Activated T-helper 17 cell treated with anti-CD3 and anti-CD28 coated beads, Interleukin-2, amount 50 U/mL, for 72 hours (primary cell): ENCODE measurements around the gene KSR2. TPM values are rescaled to one million over a fixed set of nuclear protein-coding genes. Genes with fewer than 3 reads are reported as not detected.

Experiments used
- ATAC-seq: fragments of 150-1000 bp; cut with Tn5 transposase; replicated peaks from 2 replicates; pipeline ENCODE4 v1.10.0; 2021; ENCODE audit warnings: mild to moderate bottlenecking, moderate library complexity
- H3K27ac Mint-ChIP-seq: one replicate; pipeline ENCODE4 v1.8.0; 2022; ENCODE audit warnings: mixed read lengths
- H3K27me3 Mint-ChIP-seq: one replicate; pipeline ENCODE4 v1.8.0; 2022; ENCODE audit warnings: mixed read lengths
- H3K36me3 Mint-ChIP-seq: one replicate; pipeline ENCODE4 v1.8.0; 2022; ENCODE audit warnings: low read depth, mild to moderate bottlenecking, mixed read lengths
- H3K4me1 Mint-ChIP-seq: one replicate; pipeline ENCODE4 v1.8.0; 2022; ENCODE audit warnings: mixed read lengths
- H3K4me3 Mint-ChIP-seq: one replicate; pipeline ENCODE4 v1.8.0; 2022; ENCODE audit warnings: mild to moderate bottlenecking, mixed read lengths
- H3K9me3 Mint-ChIP-seq: one replicate; pipeline ENCODE4 v1.8.0; 2022; ENCODE audit warnings: mixed read lengths
- total RNA-seq, 2 donors: library from RNA; stranded (reverse); gene quantifications; one replicate each; pipeline ENCODE4 v1.2.3, GENCODE V29; 2022

The KSR2 gene
- total RNA-seq, 2 donors from 2014 or later: 0.06 to 0.93 TPM

DNA sequence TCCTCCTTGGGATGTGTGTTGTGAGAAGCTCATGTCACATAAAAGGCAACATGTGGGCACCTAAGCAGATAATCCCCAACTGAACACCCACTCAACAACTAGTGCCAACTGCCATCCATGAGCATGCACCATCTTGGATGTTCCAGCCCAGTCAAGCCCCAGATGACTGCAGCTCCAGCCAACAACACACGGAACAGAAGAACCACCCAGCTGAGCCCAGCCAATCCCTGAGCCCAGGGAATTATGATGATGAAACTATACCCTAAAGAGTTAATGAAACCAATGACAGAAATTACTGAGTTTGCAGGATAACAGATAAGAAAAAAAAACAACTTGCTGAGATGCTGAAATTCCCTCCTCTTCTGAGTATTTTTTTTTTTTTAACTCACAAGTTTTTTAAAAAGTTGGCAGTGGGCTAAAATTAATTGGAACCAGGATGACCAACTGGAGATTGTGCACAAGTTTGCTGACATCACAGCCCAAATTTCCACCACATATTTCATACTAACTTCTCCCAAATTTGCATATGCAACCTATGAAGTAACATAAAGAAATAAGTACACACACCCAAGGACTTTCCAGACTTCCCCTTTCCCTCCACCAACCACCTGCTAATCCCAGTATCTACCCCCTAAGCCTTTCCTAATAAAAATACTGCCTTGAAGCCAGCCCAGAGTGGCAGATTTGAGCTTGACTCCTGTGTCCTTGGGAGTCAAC lies 124.5 kb downstream of the KSR2 start:
- Mint-ChIP-seq H3K4me3 (no peak overlapping the region), H3K27me3 (peaks cover 24% of the 10 kb centered on the region), H3K27ac (no peak overlapping the region), H3K4me1 (no peaks in the 10 kb centered on the region), H3K36me3 (no peaks in the 10 kb centered on the region), H3K9me3 (no peaks in the 10 kb centered on the region)
- no peak for ATAC-seq

DNA sequence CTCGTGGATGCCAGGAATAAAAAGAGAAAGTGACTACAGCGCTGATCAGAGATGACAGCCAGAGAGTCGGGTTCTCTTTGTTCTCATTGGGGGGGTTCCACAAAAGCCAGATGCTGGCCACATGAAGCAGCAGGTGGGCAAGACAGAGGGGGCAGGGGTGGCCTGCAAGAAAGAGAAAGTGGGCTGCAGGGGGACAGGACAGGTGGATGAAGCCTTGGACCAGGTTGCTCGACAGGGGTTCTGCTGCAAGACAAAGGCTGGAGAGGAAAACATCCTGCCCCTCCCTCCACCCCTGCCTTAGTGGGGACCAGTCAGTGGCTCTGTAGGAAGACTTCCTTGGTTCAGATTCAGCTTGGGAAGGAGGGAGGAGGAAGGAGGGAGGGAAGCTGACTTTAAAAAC lies 126.2 kb downstream of the KSR2 start:
- no peaks in the 10 kb centered on the region for H3K36me3 Mint-ChIP-seq
- no peaks in the 10 kb centered on the region for H3K4me1 Mint-ChIP-seq
- no peaks in the 10 kb centered on the region for H3K9me3 Mint-ChIP-seq
- H3K4me3 Mint-ChIP-seq: no peak overlapping the region
- no peak for ATAC-seq
- no peak overlapping the region for H3K27ac Mint-ChIP-seq
- H3K27me3 Mint-ChIP-seq: peaks cover 21% of the 10 kb centered on the region

DNA sequence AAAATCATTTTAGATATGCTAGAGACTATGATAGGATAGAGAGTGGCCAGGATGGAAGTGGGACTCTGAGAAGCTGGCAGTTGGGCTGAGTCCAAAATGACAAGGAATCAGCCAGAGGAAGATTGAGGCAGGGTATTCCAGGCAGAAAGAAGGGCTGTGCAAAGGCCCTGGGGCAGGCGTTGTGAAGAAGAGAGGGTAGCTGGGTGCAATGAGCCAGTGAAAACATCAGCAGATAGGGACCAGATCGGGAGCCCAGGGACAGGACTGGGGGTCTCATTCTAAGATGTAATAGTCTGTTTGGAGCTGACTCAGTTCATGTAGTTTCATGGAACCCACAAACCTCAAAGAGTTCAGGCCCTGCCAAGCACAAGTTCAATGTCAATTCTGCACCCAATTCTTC lies 126.6 kb downstream of the KSR2 start:
- Mint-ChIP-seq H3K36me3 (no peaks in the 10 kb centered on the region), H3K4me1 (no peaks in the 10 kb centered on the region), H3K9me3 (no peaks in the 10 kb centered on the region), H3K4me3 (no peak overlapping the region), H3K27me3 (peaks cover 21% of the 10 kb centered on the region), H3K27ac (no peak overlapping the region)
- ATAC-seq: no peak

DNA sequence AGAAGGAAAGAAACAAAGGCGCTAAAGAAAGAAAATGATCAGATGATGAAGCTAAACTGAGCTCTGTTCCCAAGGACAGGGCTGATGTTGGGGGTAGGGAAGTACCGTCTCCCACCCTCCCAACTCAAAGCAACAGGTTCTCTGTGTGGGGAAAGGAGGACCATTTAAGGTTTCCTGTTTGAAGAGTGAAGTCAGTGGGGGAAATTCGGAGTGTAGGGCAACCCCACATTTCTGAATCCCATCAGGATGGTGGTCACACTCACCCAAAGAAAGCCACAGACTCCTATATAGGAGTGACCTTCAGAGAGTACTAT lies 131.1 kb downstream of the KSR2 start:
- no peaks in the 10 kb centered on the region for H3K9me3 Mint-ChIP-seq
- H3K27me3 Mint-ChIP-seq: peaks cover 11% of the 10 kb centered on the region

DNA sequence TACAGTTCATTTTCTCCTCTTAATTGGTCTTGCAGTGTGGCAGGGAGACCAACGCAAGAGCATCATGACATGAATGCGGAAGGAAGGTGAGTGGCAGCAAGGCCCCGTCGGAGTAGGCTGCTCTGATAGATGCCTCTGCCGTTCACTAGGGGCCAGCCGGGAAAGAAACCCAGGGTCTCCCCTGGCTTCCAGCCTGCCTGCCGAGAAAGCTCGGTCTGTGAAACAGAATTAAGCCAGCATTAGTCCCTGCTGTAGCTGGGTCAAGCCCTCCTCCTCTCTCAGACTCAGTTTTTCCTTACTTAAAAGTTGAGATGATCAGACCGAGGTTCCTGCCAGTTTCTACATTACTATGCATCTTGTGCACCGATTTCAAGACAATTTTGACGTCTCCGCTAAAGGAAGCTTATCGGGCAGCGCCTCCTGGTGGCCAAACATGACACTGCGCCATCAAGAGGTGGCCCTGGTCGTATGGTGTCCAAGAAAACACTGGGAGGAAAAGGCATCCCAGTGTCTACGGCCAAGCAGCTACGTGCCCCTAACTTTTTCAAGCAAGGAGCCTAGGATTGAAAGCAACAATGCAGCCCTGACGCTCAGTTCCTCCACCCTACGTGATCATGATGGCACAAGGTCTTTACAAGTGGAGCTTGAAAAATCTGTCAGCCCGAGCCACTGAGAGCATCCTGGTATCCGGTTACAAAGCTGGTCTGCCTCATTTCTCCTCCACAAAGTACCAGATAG lies 131.6 kb downstream of the KSR2 start:
- Mint-ChIP-seq H3K4me3 (no peak overlapping the region), H3K36me3 (no peaks in the 10 kb centered on the region), H3K27ac (no peak overlapping the region), H3K9me3 (no peaks in the 10 kb centered on the region), H3K4me1 (no peaks in the 10 kb centered on the region), H3K27me3 (peaks cover 11% of the 10 kb centered on the region)
- peak; percentile 70 for ATAC-seq

More for the DNA sequence above, 131.1 kb downstream of the KSR2 start:
- Mint-ChIP-seq H3K27ac (no peak overlapping the region), H3K36me3 (no peaks in the 10 kb centered on the region), H3K4me3 (no peak overlapping the region), H3K4me1 (no peaks in the 10 kb centered on the region)
- ATAC-seq: no peak

DNA sequence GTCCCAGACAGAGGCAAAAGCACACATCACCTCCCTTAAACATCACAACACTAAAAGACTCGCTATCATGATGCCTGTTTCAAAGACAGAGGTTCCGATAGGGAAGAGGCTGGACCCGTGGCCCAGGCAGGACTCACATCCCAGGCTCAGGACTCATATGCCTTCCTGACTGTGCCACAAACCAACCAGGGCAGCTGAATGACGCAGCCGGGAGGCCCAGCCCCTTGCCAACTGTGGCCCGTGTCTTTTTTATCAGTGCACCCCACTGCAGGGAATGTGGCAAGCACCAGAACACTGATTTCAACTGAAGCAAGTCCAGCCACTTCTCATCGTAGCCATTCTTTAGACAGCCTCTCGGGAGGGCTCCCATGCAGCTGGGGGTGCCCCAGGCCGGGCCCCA lies 132.3 kb downstream of the KSR2 start:
- Mint-ChIP-seq H3K36me3 (no peaks in the 10 kb centered on the region), H3K27ac (no peak overlapping the region), H3K4me1 (no peaks in the 10 kb centered on the region), H3K27me3 (peaks cover 11% of the 10 kb centered on the region), H3K9me3 (no peaks in the 10 kb centered on the region), H3K4me3 (no peak overlapping the region)
- ATAC-seq: no peak

DNA sequence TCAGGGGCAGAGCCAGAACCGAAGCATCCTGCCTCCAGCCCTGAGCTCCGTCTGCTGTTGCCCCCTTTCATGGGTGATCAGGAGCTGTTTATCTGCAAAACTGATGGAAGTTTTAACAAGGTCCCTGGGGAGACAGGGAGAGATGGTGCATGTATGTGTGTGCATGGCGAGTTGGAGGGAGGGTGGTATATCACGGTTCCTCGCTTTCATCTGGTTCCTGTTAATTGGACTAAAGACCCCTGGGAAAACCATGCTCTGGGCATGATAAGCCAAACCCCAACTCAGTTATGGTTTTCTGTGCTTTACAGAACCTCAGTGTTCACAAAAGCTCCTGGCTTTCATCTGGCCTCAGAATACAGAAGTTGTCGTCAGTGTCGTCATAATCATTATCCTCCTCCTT lies 133.6 kb downstream of the KSR2 start:
- Mint-ChIP-seq H3K27me3 (peaks cover 11% of the 10 kb centered on the region), H3K27ac (no peak overlapping the region), H3K4me3 (no peak overlapping the region), H3K9me3 (no peaks in the 10 kb centered on the region), H3K36me3 (no peaks in the 10 kb centered on the region), H3K4me1 (no peaks in the 10 kb centered on the region)
- ATAC-seq: no peak

DNA sequence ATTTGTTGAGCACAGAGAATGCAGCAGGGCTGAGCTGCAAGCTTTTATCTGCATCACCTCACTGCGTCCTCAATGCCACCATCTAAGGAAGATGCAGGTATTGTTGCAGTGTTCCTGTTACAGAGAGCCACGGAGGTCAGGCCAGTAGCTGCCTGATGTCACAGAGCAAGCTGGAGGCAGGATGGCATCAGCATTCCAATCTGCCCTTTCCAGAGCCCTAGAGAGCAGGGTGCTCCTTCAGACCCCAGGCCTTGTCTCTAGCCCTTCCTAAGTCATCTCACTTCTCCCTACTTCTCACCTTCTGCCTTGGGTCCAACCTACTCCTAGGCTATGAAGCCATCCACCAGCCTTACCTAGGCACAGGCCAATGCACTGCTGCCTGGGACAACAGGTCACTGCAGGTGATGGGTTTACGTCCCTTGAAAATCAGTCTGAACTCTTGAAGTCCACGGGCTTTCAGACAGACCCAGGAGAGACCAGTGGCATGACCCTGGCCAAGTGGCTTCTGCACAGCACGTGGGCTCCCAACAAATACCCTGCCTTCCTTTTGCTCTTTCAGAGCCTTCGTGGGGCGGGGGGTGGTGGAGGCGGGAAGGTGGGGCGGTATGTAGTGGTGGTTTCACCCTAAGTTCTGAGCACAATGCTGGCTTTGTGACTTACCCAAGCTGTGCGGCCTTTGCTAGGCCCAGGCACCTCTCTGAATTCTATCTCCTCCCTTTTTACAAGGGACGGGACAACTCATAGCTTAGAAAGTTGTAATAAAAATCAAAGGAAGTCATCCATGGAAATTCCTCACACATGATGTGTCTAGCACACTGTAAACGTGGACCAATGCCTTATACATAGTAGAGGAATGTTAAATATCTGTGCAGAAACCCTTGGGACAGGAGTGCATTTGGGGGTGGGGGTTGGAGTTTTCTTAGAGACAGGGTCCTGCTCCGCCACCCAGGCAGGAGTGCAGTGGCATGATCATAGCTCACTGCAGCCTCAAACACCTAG lies 136.0 kb downstream of the KSR2 start:
- H3K27me3 Mint-ChIP-seq: no peaks in the 10 kb centered on the region
- peaks cover 6% of the 10 kb centered on the region for H3K9me3 Mint-ChIP-seq
- no peaks in the 10 kb centered on the region for H3K4me1 Mint-ChIP-seq
- H3K27ac Mint-ChIP-seq: no peak overlapping the region
- H3K36me3 Mint-ChIP-seq: no peaks in the 10 kb centered on the region
- H3K4me3 Mint-ChIP-seq: no peak overlapping the region
- no peak for ATAC-seq

DNA sequence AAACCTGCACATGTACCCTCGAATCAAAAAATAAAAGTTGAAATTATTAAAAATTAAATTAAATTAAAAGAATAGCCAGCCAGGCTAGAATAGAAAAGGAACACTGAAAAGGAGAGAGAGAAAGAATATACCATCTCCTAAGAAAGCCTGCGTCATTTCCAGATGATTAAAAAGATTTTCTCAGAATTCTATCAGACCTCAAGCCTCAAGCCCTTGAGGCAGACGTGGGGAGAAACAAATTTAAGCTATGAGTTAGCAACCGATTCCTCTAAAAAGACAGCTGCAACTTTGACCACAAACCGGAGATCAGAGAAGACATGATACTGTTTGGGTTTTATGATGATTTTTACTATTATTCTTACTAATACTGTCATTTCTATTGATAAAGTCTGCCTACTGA lies 138.3 kb downstream of the KSR2 start:
- H3K27me3 Mint-ChIP-seq: peaks cover 5% of the 10 kb centered on the region
- no peaks in the 10 kb centered on the region for H3K36me3 Mint-ChIP-seq
- no peak overlapping the region for H3K4me3 Mint-ChIP-seq

DNA sequence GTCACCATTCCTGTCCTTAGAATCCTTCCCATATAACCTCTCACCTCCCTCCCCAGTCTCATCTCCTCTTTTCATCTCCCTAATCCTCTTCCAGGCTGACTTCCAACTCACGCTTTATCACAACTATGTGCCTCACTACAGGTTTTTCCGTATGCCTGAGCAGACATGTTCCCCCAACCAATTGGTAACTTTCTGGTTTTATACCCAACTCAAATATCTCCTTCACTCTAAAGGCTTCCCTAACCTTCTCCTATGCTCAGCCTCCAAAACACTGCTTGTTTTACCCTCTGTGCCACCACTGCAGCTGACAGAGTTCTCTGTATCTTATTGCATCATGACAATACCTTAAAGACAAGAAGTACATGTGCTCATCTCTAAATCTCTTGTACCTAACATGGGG lies 139.7 kb downstream of the KSR2 start:
- Mint-ChIP-seq H3K9me3 (peaks cover 6% of the 10 kb centered on the region), H3K27me3 (peaks cover 10% of the 10 kb centered on the region), H3K4me1 (no peaks in the 10 kb centered on the region), H3K36me3 (no peaks in the 10 kb centered on the region), H3K27ac (no peak overlapping the region), H3K4me3 (no peak overlapping the region)
- ATAC-seq: no peak

More for the DNA sequence above, 138.3 kb downstream of the KSR2 start:
- no peak overlapping the region for H3K27ac Mint-ChIP-seq
- H3K9me3 Mint-ChIP-seq: peaks cover 6% of the 10 kb centered on the region
- ATAC-seq: no peak
- H3K4me1 Mint-ChIP-seq: no peaks in the 10 kb centered on the region

DNA sequence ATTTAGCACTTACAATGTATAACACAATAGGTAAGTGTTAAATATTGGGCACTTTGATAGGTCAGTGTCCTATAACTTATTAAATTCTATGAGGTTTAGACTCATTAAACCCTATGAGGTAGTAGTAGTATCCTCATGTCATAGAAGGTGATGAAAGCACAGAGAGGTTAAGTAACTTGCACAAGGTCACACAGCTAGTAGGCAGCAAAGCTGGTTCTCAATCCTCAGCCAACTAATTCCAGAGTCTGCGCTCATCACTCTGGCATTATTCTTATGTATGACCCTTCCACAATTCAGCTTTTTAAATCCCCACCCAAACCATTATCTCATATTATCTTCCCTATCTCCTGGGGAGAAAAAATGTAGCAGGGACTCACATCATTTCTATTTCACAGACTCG lies 141.1 kb downstream of the KSR2 start:
- peaks cover 15% of the 10 kb centered on the region for H3K27me3 Mint-ChIP-seq
- H3K27ac Mint-ChIP-seq: no peak overlapping the region
- no peaks in the 10 kb centered on the region for H3K36me3 Mint-ChIP-seq
- no peak overlapping the region for H3K4me3 Mint-ChIP-seq
- no peaks in the 10 kb centered on the region for H3K4me1 Mint-ChIP-seq
- peaks cover 6% of the 10 kb centered on the region for H3K9me3 Mint-ChIP-seq
- ATAC-seq: no peak

DNA sequence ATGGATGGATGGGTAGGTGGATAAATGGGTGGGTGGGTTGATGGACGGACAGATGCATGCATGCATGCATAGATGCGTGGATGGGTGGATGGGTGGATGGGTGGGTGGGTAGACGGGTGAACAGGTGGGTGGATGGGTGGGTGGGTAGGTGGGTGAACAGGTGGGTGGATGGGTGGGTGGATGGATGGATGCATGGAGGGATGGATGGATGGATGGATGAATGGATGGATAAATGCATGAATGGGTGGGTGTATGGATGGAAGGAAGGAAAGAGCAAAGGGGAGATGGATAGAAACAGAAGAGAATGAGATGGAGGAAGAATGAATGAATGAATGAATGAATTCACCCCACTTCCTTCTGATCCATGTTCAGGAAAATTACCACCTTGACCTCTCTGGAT lies 143.0 kb downstream of the KSR2 start:
- peaks cover 6% of the 10 kb centered on the region for H3K9me3 Mint-ChIP-seq
- H3K4me1 Mint-ChIP-seq: no peaks in the 10 kb centered on the region
- H3K36me3 Mint-ChIP-seq: no peaks in the 10 kb centered on the region
- no peak for ATAC-seq
- H3K27ac Mint-ChIP-seq: no peak overlapping the region
- H3K27me3 Mint-ChIP-seq: peaks cover 17% of the 10 kb centered on the region
- no peak overlapping the region for H3K4me3 Mint-ChIP-seq

DNA sequence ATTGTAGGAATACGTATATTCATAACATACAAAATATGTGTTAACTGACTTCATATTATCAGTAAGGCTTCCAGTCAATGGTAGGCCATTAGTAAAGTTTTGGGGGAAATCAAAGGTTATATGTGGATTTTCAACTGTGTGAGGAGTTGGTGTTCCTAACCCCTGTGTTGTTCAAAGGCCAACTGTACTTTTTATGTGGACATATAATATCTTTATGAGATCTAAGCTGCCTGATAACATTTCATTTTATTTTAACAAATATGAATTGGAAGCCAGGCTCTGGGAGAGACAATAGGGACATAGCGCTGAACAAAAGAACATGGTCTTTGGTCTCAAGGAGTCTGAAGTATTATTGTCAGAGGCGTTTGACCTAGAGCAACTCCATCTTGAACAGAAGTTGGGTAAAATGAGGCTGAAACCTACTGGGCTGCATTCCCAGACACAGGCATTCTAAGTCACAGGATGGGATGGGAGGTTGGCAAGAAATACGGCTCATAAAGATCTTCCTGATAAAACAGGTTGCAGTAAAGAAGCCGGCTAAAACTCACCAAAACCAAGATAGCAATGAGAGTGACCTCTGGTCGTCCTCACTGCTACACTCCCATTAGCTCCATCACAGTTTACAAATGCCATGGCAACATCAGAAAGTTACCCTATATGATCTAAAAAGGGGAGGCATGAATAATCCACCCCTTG lies 147.2 kb downstream of the KSR2 start:
- ATAC-seq: no peak
- Mint-ChIP-seq H3K27ac (no peak overlapping the region), H3K36me3 (no peaks in the 10 kb centered on the region), H3K27me3 (peaks cover 29% of the 10 kb centered on the region), H3K4me3 (no peak overlapping the region), H3K9me3 (peaks cover under 1% of the 10 kb centered on the region), H3K4me1 (no peaks in the 10 kb centered on the region)

DNA sequence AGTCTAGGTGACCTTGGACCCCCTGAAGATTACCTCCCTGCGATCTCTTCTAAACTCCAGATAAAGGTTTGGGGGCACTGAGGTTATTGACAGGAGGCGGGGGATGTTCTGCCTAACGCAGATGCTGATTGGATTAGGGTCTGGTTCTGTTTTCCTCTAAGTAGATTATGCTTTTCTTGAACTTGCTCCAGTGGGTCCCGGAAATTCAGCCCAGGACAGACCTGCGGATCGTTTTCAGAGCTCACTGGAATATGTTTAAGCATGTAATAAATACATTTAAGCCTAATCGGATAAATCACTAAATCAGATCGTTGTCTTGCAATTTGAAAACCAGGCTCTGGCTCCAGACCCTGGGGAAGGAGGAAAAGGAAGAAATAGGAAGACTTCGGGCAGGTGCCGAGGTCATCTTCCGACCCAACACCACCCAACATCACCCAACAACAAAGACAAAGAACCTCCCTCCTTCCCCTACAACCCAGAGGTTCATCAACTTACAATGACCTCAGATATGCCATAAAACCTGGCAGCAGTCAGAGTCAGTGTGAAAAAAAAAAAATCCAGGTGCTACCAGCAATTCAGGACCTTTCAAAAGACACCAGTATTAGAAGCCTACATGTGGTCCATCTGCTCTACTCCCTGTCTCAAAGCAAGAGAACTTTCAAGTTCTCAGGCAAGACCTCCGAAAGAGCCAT lies 148.4 kb downstream of the KSR2 start:
- peaks cover 22% of the 10 kb centered on the region for H3K27me3 Mint-ChIP-seq
- H3K9me3 Mint-ChIP-seq: peaks cover 4% of the 10 kb centered on the region
- H3K27ac Mint-ChIP-seq: no peak overlapping the region
- H3K4me1 Mint-ChIP-seq: no peaks in the 10 kb centered on the region
- H3K36me3 Mint-ChIP-seq: no peaks in the 10 kb centered on the region
- H3K4me3 Mint-ChIP-seq: no peak overlapping the region
- ATAC-seq: no peak
